Measurements from ENCODE around the gene MYL12A. TPM values are rescaled to one million over a fixed set of nuclear protein-coding genes. Genes with fewer than 3 reads are reported as not detected.

MYL12A gene
- total RNA-seq, 1 experiment from 2014 or later = 284 TPM

GRCh38 chr18:3266062-3266608 lies 18.5 kb downstream of the MYL12A start:
- Histone ChIP-seq H3K9ac (ENCODE audit: extremely low read depth, insufficient read length, low read length) (no peak overlapping the region), H4K91ac (ENCODE audit: insufficient read length, low read depth, low read length) (no peak overlapping the region), H3K79me1 (ENCODE audit: insufficient read depth, low read depth, low read length, poor library complexity, severe bottlenecking) (no peaks in the 10 kb centered on the region), H3K27me3 (ENCODE audit: insufficient read depth, low read length) (no peaks in the 10 kb centered on the region), H3K56ac (ENCODE audit: insufficient read length, low read depth, low read length) (no peak overlapping the region), H3K14ac (ENCODE audit: insufficient read depth, low read length) (no peak overlapping the region), H3K18ac (ENCODE audit: insufficient read length, low read depth, low read length) (no peak overlapping the region), H3K27ac (ENCODE audit: insufficient read length, low read depth, low read length) (no peak overlapping the region), H2AK5ac (ENCODE audit: insufficient read length, low read length) (no peak overlapping the region), H2BK120ac (ENCODE audit: low read depth, low read length, poor library complexity, severe bottlenecking) (no peak overlapping the region), H3K4ac (ENCODE audit: low read depth, low read length) (no peak overlapping the region), H2BK5ac (ENCODE audit: insufficient read length, low read length) (no peak overlapping the region), H3K9me3 (ENCODE audit: control insufficient read depth, low read depth, low read length) (no peaks in the 10 kb centered on the region), H3K23ac (ENCODE audit: insufficient read length, low read depth, low read length) (no peak overlapping the region), H3K23me2 (ENCODE audit: insufficient read length, low read depth, low read length, poor library complexity, severe bottlenecking) (peaks cover 4% of the 10 kb centered on the region), H4K20me1 (ENCODE audit: control insufficient read depth, insufficient read depth, insufficient read length) (no peaks in the 10 kb centered on the region), H4K5ac (ENCODE audit: insufficient read length, low read depth, low read length) (no peak overlapping the region), H2BK12ac (ENCODE audit: insufficient read length, low read depth, low read length) (no peak overlapping the region), H3K4me1 (ENCODE audit: insufficient read depth, low read length) (peaks cover 6% of the 10 kb centered on the region; the same call in 1 of the 2 replicates), H3T11ph (ENCODE audit: low read length) (no peak overlapping the region), H2BK20ac (ENCODE audit: low read depth, low read length, poor library complexity, severe bottlenecking) (no peak overlapping the region), H3K79me2 (ENCODE audit: insufficient read depth, low read length) (peaks cover 61% of the 10 kb centered on the region), H2AFZ (ENCODE audit: low read length) (no peak overlapping the region), H2BK15ac (ENCODE audit: low read depth, low read length) (no peak overlapping the region), H3K4me2 (ENCODE audit: insufficient read depth, insufficient read length, low read length) (no peak overlapping the region), H4K8ac (replicated peaks; ENCODE audit: insufficient read length, low read depth, low read length) (no peak overlapping the region)
- no peak overlapping the region for H3K4me3 Mint-ChIP-seq
- no peak for TF ChIP-seq CTCF (conservative IDR thresholded peaks at IDR 0.05)
- H3K9me3 Mint-ChIP-seq = no peaks in the 10 kb centered on the region; a peak in 1 of 5 replicates
- DNase-seq = no peak
- peaks cover 48 to 49% of the 10 kb centered on the region in 2 experiments for H3K4me1 Mint-ChIP-seq
- no peak overlapping the region for H3K27ac Mint-ChIP-seq
- H3K36me3 Mint-ChIP-seq (ENCODE audit: insufficient read depth in 1 of 3, low read depth in 3 of 3) = no peaks in the 10 kb centered on the region
- WGBS (ENCODE audit: extremely low coverage, insufficient read length, low lambda C conversion rate) = no CpG with 5 or more reads among the region's 7 CpGs
- no peaks in the 10 kb centered on the region for H3K27me3 Mint-ChIP-seq (ENCODE audit: low read depth)
